GM23338 (cell line): Measurements from ENCODE around the gene MPZL1. TPM values are rescaled to one million over a fixed set of nuclear protein-coding genes. Genes with fewer than 3 reads are reported as not detected.

Experiments
- ATAC-seq: fragments of 200-7000 bp; cut with Tn5 transposase; 3 replicates; pipeline ENCODE4 v1.9.1; 2020
- DNase-seq: peaks from one replicate; pipeline ENCODE4 v3.0.0-alpha.2; 2015; ENCODE audit warnings: low spot score
- H2AFZ ChIP-seq: fragments of 200-600 bp; sonication (generic); 2 replicates; pipeline ENCODE4 v1.8.0; 2016; ENCODE audit warnings: antibody characterized with exemption, mild to moderate bottlenecking, moderate library complexity
- H3F3A ChIP-seq: fragments of 200-600 bp; sonication (generic); replicated peaks from 2 replicates; pipeline ENCODE4 v1.8.0; 2017; ENCODE audit warnings: antibody characterized with exemption, mixed run types, low read depth
- H3K27ac ChIP-seq: fragments of 200-600 bp; sonication (generic); 2 replicates; pipeline ENCODE4 v1.6.1; 2016; ENCODE audit warnings: low read depth
- H3K27me3 ChIP-seq: fragments of 200-600 bp; sonication (generic); 2 replicates; pipeline ENCODE4 v1.8.0; 2016; ENCODE audit warnings: mild to moderate bottlenecking, mixed run types, moderate library complexity; ENCODE audit not compliant: insufficient read depth
- H3K36me3 ChIP-seq: fragments of 200-600 bp; sonication (generic); 2 replicates; pipeline ENCODE4 v1.8.0; 2016; ENCODE audit warnings: mild to moderate bottlenecking; ENCODE audit not compliant: insufficient read depth
- H3K4me1 ChIP-seq: fragments of 200-600 bp; sonication (generic); 2 replicates; pipeline ENCODE4 v1.8.0; 2016; ENCODE audit warnings: mild to moderate bottlenecking, moderate library complexity; ENCODE audit not compliant: insufficient read depth
- H3K4me2 ChIP-seq: fragments of 200-600 bp; sonication (generic); 2 replicates; pipeline ENCODE4 v1.7.1; 2017; ENCODE audit warnings: mixed run types
- H3K4me3 ChIP-seq: fragments of 200-600 bp; sonication (generic); 2 replicates; pipeline ENCODE4 v1.6.1; 2016; ENCODE audit warnings: mixed run types
- H3K79me2 ChIP-seq: fragments of 200-600 bp; sonication (generic); replicated peaks from 2 replicates; pipeline ENCODE4 v1.8.0; 2017; ENCODE audit warnings: mild to moderate bottlenecking; ENCODE audit not compliant: insufficient read depth
- H3K9me2 ChIP-seq: fragments of 200-600 bp; sonication (generic); 2 replicates; pipeline ENCODE4 v1.8.0; 2017; ENCODE audit not compliant: insufficient read depth
- H4K20me1 ChIP-seq: fragments of 200-600 bp; sonication (generic); replicated peaks from 2 replicates; pipeline ENCODE4 v1.8.0; 2017; ENCODE audit warnings: mild to moderate bottlenecking; ENCODE audit not compliant: insufficient read depth
- H3K27ac Mint-ChIP-seq: 2 replicates; pipeline ENCODE4 v1.8.0; 2020; ENCODE audit warnings: inconsistent platforms, mild to moderate bottlenecking, moderate library complexity, mixed read lengths
- H3K27me3 Mint-ChIP-seq: 3 replicates; pipeline ENCODE4 v1.8.0; 2022; ENCODE audit warnings: low read depth, mild to moderate bottlenecking, moderate library complexity, mixed read lengths, inconsistent platforms; ENCODE audit not compliant: insufficient read depth, poor library complexity
- H3K36me3 Mint-ChIP-seq: 3 replicates; pipeline ENCODE4 v1.8.0; 2021; ENCODE audit warnings: low read depth, mild to moderate bottlenecking, inconsistent platforms, moderate library complexity, mixed read lengths
- H3K4me1 Mint-ChIP-seq: 3 replicates; pipeline ENCODE4 v1.8.0; 2020; ENCODE audit warnings: mild to moderate bottlenecking, inconsistent platforms, mixed read lengths
- H3K4me3 Mint-ChIP-seq: 3 replicates; pipeline ENCODE4 v1.8.0; 2021; ENCODE audit warnings: moderate library complexity, mild to moderate bottlenecking, inconsistent platforms, mixed read lengths
- H3K9me3 Mint-ChIP-seq: 3 replicates; pipeline ENCODE4 v1.8.0; 2020; ENCODE audit warnings: moderate library complexity, mild to moderate bottlenecking, inconsistent platforms, mixed read lengths
- CREB1 ChIP-seq: fragments of 250-450 bp; sonication (Bioruptor Pico); IDR thresholded peaks from 2 replicates; pipeline ENCODE4 v1.5.0; 2020; ENCODE audit warnings: low read depth, mild to moderate bottlenecking, moderate library complexity
- EZH2 ChIP-seq: fragments of 200-600 bp; sonication (generic); IDR thresholded peaks from one replicate; pipeline ENCODE4 v1.8.0; 2017; ENCODE audit warnings: antibody characterized with exemption, mild to moderate bottlenecking, low read depth; ENCODE audit not compliant: unreplicated experiment
- EZH2phosphoT487 ChIP-seq: fragments of 200-600 bp; sonication (generic); IDR thresholded peaks from one replicate; pipeline ENCODE4 v1.8.1; 2018; ENCODE audit warnings: antibody characterized with exemption; ENCODE audit not compliant: unreplicated experiment
- JUNB ChIP-seq: IDR thresholded peaks from one replicate; pipeline ENCODE4 v1.6.1; 2016; ENCODE audit warnings: antibody characterized with exemption; ENCODE audit not compliant: unreplicated experiment
- NANOG ChIP-seq: IDR thresholded peaks from 2 replicates; pipeline ENCODE4 v1.6.1; 2016; ENCODE audit warnings: antibody characterized with exemption, borderline replicate concordance
- POLR2AphosphoS5 ChIP-seq: IDR thresholded peaks from 2 replicates; pipeline ENCODE4 v1.6.1; 2016; ENCODE audit warnings: antibody characterized with exemption, low read depth
- STAT1 ChIP-seq: IDR thresholded peaks from one replicate; pipeline ENCODE4 v1.6.1; 2016; ENCODE audit warnings: antibody characterized with exemption; ENCODE audit not compliant: unreplicated experiment
- ZNF114 ChIP-seq: fragments of 250-450 bp; sonication (Bioruptor Pico); IDR thresholded peaks from 2 replicates; pipeline ENCODE4 v1.5.0; 2020; ENCODE audit warnings: mild to moderate bottlenecking, moderate library complexity
- ZNF331 ChIP-seq: fragments of 250-450 bp; sonication (Bioruptor Pico); IDR thresholded peaks from 2 replicates; pipeline ENCODE4 v1.5.0; 2020; ENCODE audit warnings: low read depth, mild to moderate bottlenecking, moderate library complexity
- polyA plus RNA-seq: library from polyadenylated mRNA; unstranded; fragments of >200 nt; fragmentation: Nextera tagmentation; extraction: Ambion mirVana; gene quantifications from 2 replicates; pipeline ENCODE4 v1.2.1, GENCODE V29; 2016
- total RNA-seq: library from RNA; depleted of rRNA; stranded (reverse); fragments of >200 nt; shearing (Covaris generic); gene quantifications from 2 replicates; pipeline ENCODE4 v1.2.3, GENCODE V29; 2014
- TF ChIP-seq, protein P1 (sequence below): IDR thresholded peaks from one replicate; pipeline ENCODE4 v1.6.1; 2018; ENCODE audit warnings: antibody characterized with exemption; ENCODE audit not compliant: unreplicated experiment
- TF ChIP-seq, protein P2 (sequence below): fragments of 250-450 bp; sonication (Bioruptor Pico); IDR thresholded peaks from 2 replicates; pipeline ENCODE4 v1.5.0; 2020; ENCODE audit warnings: mild to moderate bottlenecking, moderate library complexity
- TF ChIP-seq, protein P3 (sequence below): IDR thresholded peaks from 2 replicates; pipeline ENCODE4 v1.6.1; 2016; ENCODE audit warnings: antibody characterized with exemption

Gene MPZL1
- total and polyA plus RNA-seq, 2 experiments from 2014 or later = 35.1 to 85.1 TPM

DNA sequence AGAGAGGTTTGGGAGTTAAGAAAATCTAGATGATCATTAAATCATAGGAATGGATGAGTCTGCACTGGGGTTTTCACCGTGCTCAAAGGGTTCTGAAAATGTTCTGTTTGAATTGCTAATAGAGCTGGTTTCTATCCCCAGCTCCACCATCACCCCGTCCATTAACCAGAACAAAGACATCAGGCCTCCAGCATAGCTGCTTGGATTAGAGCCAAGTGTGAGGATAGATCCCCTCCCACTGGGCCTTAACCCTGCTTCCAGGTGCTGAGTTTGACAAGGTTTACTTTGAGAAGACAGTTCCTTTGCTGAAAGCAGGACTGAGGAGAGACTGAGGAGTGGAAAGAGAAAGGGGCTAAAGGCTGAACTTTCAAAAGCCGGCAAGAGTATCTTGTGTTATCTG lies 48.3 kb downstream of the MPZL1 start:
- DNase-seq (peak; percentile 30), ATAC-seq (peak; percentile 91)
- H3K4me1 Mint-ChIP-seq = peaks cover 8% of the 10 kb centered on the region
- H3K27me3 Mint-ChIP-seq = peaks cover 24% of the 10 kb centered on the region
- peaks cover 66% of the 10 kb centered on the region for H3K36me3 Mint-ChIP-seq
- 0 out of 2 replicates have a peak, but pooled peaks cover 4% of the 10 kb centered on the region for H3F3A ChIP-seq
- peaks cover 21% of the 10 kb centered on the region for H3K27me3 ChIP-seq
- H3K79me2 ChIP-seq = peaks cover 5% of the 10 kb centered on the region; the same call in 1 of the 2 replicates
- no peak overlapping the region for H2AFZ ChIP-seq
- no peak overlapping the region for H3K27ac Mint-ChIP-seq
- H3K4me2 ChIP-seq = no peak overlapping the region
- H3K4me1 ChIP-seq = no peaks in the 10 kb centered on the region
- no peaks in the 10 kb centered on the region for H3K9me3 Mint-ChIP-seq
- H4K20me1 ChIP-seq = peaks cover 48% of the 10 kb centered on the region
- H3K9me2 ChIP-seq = no peaks in the 10 kb centered on the region
- H3K4me3 ChIP-seq = no peak overlapping the region
- no peak overlapping the region for H3K27ac ChIP-seq
- peaks cover 34% of the 10 kb centered on the region for H3K36me3 ChIP-seq
- no peak for TF ChIP-seq CREB1
- H3K4me3 Mint-ChIP-seq = no peak overlapping the region

DNA sequence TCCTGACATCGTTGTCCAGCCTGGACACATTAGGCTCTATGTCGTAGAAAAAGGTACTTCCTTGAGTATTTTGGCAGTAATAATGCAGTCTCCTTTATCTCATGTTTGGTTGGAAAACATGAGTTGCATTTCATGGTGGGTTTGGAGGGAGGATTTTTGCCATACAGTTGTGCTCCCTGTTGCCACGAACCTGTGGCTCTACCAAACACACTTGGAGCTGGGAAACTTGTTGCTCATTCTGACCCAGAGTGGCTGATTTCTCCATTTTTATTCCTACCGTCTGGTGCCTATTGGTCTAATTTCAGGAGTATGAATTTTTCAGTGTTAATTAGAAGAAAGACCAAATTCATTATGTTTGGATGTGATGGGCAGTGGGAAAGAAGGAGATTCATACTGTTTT lies 50.7 kb downstream of the MPZL1 start:
- Histone ChIP-seq H3K36me3 (peaks cover 28% of the 10 kb centered on the region), H3K4me3 (no peak overlapping the region), H3K27ac (no peak overlapping the region), H3K27me3 (peaks cover 17% of the 10 kb centered on the region), H3K4me1 (no peaks in the 10 kb centered on the region), H3F3A (0 out of 2 replicates have a peak, but pooled peaks cover 4% of the 10 kb centered on the region), H4K20me1 (peaks cover 33% of the 10 kb centered on the region), H3K4me2 (no peak overlapping the region), H3K79me2 (no peaks in the 10 kb centered on the region), H2AFZ (no peak overlapping the region), H3K9me2 (no peaks in the 10 kb centered on the region)
- ATAC-seq (no peak), DNase-seq (no peak)
- Mint-ChIP-seq H3K9me3 (no peaks in the 10 kb centered on the region), H3K36me3 (peaks cover 78% of the 10 kb centered on the region), H3K4me3 (no peak overlapping the region), H3K4me1 (peaks cover 8% of the 10 kb centered on the region), H3K27me3 (peaks cover 24% of the 10 kb centered on the region), H3K27ac (no peak overlapping the region)
- TF ChIP-seq STAT1 (no peak), NANOG (no peak), ZNF331 (CRISPR knock-in tag) (no peak), EZH2 (no peak), ZNF114 (no peak), POLR2AphosphoS5 (no peak), EZH2phosphoT487 (no peak), JUNB (no peak)
- TF ChIP-seq, protein P1, sequence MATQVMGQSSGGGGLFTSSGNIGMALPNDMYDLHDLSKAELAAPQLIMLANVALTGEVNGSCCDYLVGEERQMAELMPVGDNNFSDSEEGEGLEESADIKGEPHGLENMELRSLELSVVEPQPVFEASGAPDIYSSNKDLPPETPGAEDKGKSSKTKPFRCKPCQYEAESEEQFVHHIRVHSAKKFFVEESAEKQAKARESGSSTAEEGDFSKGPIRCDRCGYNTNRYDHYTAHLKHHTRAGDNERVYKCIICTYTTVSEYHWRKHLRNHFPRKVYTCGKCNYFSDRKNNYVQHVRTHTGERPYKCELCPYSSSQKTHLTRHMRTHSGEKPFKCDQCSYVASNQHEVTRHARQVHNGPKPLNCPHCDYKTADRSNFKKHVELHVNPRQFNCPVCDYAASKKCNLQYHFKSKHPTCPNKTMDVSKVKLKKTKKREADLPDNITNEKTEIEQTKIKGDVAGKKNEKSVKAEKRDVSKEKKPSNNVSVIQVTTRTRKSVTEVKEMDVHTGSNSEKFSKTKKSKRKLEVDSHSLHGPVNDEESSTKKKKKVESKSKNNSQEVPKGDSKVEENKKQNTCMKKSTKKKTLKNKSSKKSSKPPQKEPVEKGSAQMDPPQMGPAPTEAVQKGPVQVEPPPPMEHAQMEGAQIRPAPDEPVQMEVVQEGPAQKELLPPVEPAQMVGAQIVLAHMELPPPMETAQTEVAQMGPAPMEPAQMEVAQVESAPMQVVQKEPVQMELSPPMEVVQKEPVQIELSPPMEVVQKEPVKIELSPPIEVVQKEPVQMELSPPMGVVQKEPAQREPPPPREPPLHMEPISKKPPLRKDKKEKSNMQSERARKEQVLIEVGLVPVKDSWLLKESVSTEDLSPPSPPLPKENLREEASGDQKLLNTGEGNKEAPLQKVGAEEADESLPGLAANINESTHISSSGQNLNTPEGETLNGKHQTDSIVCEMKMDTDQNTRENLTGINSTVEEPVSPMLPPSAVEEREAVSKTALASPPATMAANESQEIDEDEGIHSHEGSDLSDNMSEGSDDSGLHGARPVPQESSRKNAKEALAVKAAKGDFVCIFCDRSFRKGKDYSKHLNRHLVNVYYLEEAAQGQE = no peak
- TF ChIP-seq, protein P2, sequence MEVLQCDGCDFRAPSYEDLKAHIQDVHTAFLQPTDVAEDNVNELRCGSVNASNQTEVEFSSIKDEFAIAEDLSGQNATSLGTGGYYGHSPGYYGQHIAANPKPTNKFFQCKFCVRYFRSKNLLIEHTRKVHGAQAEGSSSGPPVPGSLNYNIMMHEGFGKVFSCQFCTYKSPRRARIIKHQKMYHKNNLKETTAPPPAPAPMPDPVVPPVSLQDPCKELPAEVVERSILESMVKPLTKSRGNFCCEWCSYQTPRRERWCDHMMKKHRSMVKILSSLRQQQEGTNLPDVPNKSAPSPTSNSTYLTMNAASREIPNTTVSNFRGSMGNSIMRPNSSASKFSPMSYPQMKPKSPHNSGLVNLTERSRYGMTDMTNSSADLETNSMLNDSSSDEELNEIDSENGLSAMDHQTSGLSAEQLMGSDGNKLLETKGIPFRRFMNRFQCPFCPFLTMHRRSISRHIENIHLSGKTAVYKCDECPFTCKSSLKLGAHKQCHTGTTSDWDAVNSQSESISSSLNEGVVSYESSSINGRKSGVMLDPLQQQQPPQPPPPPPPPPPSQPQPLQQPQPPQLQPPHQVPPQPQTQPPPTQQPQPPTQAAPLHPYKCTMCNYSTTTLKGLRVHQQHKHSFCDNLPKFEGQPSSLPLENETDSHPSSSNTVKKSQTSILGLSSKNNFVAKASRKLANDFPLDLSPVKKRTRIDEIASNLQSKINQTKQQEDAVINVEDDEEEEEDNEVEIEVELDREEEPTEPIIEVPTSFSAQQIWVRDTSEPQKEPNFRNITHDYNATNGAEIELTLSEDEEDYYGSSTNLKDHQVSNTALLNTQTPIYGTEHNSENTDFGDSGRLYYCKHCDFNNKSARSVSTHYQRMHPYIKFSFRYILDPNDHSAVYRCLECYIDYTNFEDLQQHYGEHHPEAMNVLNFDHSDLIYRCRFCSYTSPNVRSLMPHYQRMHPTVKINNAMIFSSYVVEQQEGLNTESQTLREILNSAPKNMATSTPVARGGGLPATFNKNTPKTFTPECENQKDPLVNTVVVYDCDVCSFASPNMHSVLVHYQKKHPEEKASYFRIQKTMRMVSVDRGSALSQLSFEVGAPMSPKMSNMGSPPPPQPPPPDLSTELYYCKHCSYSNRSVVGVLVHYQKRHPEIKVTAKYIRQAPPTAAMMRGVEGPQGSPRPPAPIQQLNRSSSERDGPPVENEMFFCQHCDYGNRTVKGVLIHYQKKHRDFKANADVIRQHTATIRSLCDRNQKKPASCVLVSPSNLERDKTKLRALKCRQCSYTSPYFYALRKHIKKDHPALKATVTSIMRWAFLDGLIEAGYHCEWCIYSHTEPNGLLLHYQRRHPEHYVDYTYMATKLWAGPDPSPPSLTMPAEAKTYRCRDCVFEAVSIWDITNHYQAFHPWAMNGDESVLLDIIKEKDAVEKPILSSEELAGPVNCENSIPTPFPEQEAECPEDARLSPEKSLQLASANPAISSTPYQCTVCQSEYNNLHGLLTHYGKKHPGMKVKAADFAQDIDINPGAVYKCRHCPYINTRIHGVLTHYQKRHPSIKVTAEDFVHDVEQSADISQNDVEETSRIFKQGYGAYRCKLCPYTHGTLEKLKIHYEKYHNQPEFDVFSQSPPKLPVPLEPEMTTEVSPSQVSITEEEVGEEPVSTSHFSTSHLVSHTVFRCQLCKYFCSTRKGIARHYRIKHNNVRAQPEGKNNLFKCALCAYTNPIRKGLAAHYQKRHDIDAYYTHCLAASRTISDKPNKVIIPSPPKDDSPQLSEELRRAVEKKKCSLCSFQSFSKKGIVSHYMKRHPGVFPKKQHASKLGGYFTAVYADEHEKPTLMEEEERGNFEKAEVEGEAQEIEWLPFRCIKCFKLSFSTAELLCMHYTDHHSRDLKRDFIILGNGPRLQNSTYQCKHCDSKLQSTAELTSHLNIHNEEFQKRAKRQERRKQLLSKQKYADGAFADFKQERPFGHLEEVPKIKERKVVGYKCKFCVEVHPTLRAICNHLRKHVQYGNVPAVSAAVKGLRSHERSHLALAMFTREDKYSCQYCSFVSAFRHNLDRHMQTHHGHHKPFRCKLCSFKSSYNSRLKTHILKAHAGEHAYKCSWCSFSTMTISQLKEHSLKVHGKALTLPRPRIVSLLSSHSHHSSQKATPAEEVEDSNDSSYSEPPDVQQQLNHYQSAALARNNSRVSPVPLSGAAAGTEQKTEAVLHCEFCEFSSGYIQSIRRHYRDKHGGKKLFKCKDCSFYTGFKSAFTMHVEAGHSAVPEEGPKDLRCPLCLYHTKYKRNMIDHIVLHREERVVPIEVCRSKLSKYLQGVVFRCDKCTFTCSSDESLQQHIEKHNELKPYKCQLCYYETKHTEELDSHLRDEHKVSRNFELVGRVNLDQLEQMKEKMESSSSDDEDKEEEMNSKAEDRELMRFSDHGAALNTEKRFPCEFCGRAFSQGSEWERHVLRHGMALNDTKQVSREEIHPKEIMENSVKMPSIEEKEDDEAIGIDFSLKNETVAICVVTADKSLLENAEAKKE (CRISPR knock-in tag) = no peak
- TF ChIP-seq, protein P3, sequence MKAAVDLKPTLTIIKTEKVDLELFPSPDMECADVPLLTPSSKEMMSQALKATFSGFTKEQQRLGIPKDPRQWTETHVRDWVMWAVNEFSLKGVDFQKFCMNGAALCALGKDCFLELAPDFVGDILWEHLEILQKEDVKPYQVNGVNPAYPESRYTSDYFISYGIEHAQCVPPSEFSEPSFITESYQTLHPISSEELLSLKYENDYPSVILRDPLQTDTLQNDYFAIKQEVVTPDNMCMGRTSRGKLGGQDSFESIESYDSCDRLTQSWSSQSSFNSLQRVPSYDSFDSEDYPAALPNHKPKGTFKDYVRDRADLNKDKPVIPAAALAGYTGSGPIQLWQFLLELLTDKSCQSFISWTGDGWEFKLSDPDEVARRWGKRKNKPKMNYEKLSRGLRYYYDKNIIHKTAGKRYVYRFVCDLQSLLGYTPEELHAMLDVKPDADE = no peak
